AG04450 (cell line): ENCODE results near the gene C1orf87. TPM values are rescaled to one million over a fixed set of nuclear protein-coding genes. Genes with fewer than 3 reads are reported as not detected.
A peak's percentile ranks its signal among the peaks of the same experiment; 100 is the strongest.
"Not testable (repeated sequence)": the region's sequence is repeated elsewhere in the genome, so short reads cannot be mapped to it uniquely, and the experiment has no call there.

Experiments
- CTCF ChIA-PET: fragments of 300-600, 350-600 bp; formaldehyde crosslinking; extraction: SDS; loops from one replicate; lab custom pipeline; 2022; ENCODE audit warnings: antibody characterized with exemption, inconsistent platforms; lab: Charles Lee
- POLR2A ChIA-PET: fragments of 350-600 bp; formaldehyde crosslinking; extraction: SDS; loops from one replicate; lab custom pipeline; 2021; ENCODE audit warnings: antibody characterized with exemption, inconsistent platforms; lab: Yijun Ruan, JAX
- DNase-seq: peaks from one replicate; pipeline ENCODE4 v3.0.0-alpha.2; 2011; ENCODE audit warnings: low read depth, low spot score
- H3K27ac ChIP-seq: one replicate; pipeline ENCODE4 v1.5.1; 2012; ENCODE audit warnings: low read depth, low read length, control low read depth
- H3K27me3 ChIP-seq: one replicate; pipeline ENCODE4 v1.6.0; 2012; ENCODE audit warnings: low read length; ENCODE audit not compliant: control insufficient read depth, insufficient read depth
- H3K4me3 ChIP-seq: 2 replicates; pipeline ENCODE4 v1.5.1; 2011; ENCODE audit warnings: mild to moderate bottlenecking, low read depth, low read length, control low read depth
- H3K9me3 ChIP-seq: 2 replicates; pipeline ENCODE4 v1.5.1; 2012; ENCODE audit warnings: low read length; ENCODE audit not compliant: control insufficient read depth, insufficient read depth
- polyA plus RNA-seq: library from polyadenylated mRNA; depleted of rRNA; stranded (reverse); fragments of >200 nt; gene quantifications from 2 replicates; pipeline ENCODE4 v1.2.3, GENCODE V29; 2011
- TF ChIP-seq, protein P1 (sequence below): IDR thresholded peaks from 2 replicates; pipeline ENCODE4 v1.5.1; 2011; ENCODE audit warnings: low read depth, low read length, control low read depth, inconsistent platforms

Gene C1orf87
- polyA plus RNA-seq, 1 experiment: not detected

GRCh38 chr1:59976194-59977074 lies 97.1 kb downstream of the C1orf87 start:
- H3K27ac ChIP-seq: no peak overlapping the region
- H3K4me3 ChIP-seq: no peak overlapping the region
- DNase-seq: no peak
- H3K9me3 ChIP-seq: no peaks in the 10 kb centered on the region
- ChIA-PET CTCF (interaction anchor here (0.6 to 5.3 kb wide), 25 partner anchors 9 to 1967 kb away, joined by 3 to 36 read pairs (median 4); no protein-coding TSS in a partner anchor), POLR2A (no interaction called here)
- H3K27me3 ChIP-seq: peaks cover 32% of the 10 kb centered on the region
- TF ChIP-seq, protein P1, sequence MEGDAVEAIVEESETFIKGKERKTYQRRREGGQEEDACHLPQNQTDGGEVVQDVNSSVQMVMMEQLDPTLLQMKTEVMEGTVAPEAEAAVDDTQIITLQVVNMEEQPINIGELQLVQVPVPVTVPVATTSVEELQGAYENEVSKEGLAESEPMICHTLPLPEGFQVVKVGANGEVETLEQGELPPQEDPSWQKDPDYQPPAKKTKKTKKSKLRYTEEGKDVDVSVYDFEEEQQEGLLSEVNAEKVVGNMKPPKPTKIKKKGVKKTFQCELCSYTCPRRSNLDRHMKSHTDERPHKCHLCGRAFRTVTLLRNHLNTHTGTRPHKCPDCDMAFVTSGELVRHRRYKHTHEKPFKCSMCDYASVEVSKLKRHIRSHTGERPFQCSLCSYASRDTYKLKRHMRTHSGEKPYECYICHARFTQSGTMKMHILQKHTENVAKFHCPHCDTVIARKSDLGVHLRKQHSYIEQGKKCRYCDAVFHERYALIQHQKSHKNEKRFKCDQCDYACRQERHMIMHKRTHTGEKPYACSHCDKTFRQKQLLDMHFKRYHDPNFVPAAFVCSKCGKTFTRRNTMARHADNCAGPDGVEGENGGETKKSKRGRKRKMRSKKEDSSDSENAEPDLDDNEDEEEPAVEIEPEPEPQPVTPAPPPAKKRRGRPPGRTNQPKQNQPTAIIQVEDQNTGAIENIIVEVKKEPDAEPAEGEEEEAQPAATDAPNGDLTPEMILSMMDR: peak; percentile 86

DNA sequence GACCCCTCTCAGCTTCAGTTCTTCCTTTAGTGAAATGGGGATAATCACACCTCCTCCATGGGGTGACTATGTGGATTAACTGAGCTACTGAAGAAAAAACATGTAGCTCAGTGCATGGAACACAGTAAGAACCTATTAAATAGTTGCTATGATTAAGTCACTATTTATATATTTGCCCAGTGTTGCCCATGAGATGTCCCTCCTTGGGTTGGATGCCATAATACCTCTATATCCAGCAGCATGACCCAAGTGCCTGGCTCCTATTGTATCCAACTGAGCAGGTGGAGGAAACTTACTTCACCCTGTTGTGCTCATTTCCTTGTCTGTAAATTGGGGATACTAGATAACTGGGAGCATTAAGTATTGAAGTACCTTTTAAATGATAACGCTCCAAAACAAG lies 99.9 kb downstream of the C1orf87 start:
- Histone ChIP-seq H3K27ac (no peak overlapping the region), H3K9me3 (no peaks in the 10 kb centered on the region), H3K27me3 (peaks cover 29% of the 10 kb centered on the region), H3K4me3 (no peak overlapping the region)
- DNase-seq: no peak
- TF ChIP-seq, protein P1: no peak
- CTCF ChIA-PET: interaction anchor here (0.6 to 1.4 kb wide), 2 partner anchors 9 to 1926 kb away, joined by 4 read pairs; no protein-coding TSS in a partner anchor
- POLR2A ChIA-PET: no interaction called here

- Histone ChIP-seq H3K27me3 (peaks cover 29% of the 10 kb centered on the region), H3K4me3 (no peak overlapping the region), H3K27ac (no peak overlapping the region), H3K9me3 (no peaks in the 10 kb centered on the region)
- CTCF ChIA-PET: interaction anchor here (0.5 to 2.8 kb wide), 23 partner anchors 8 to 1200 kb away, joined by 3 to 46 read pairs (median 6); no protein-coding TSS in a partner anchor
- POLR2A ChIA-PET: no interaction called here
- TF ChIP-seq, protein P1: no peak
- DNase-seq: no peak
Observed at GRCh38 chr1:59972216-59972927, 101.2 kb downstream of the C1orf87 start.

- peak overlapping the region; percentile 23; the same call in 1 of the 2 replicates for H3K4me3 ChIP-seq
- DNase-seq: no peak
- POLR2A ChIA-PET: interaction anchor here (0.5 kb wide), 1 partner anchor 1819 kb away, joined by 5 read pairs; no protein-coding TSS in a partner anchor
- no peaks in the 10 kb centered on the region for H3K9me3 ChIP-seq
- H3K27ac ChIP-seq: no peak overlapping the region
- CTCF ChIA-PET: interaction anchor here (0.5 to 2.8 kb wide), 50 partner anchors 9 to 1909 kb away, joined by 3 to 46 read pairs (median 4); no protein-coding TSS in a partner anchor
- TF ChIP-seq, protein P1: peak; percentile 87
- H3K27me3 ChIP-seq: peaks cover 29% of the 10 kb centered on the region
Observed at GRCh38 chr1:59971464-59971911, 102.1 kb downstream of the C1orf87 start.

- POLR2A ChIA-PET, DNase-seq, H3K9me3 ChIP-seq, H3K4me3 ChIP-seq, H3K27ac ChIP-seq: not testable (repeated sequence)
- H3K27me3 ChIP-seq: peaks cover 25% of the 10 kb centered on the region
- CTCF ChIA-PET: interaction anchor here (0.7 to 5.4 kb wide), 6 partner anchors 8 to 795 kb away, joined by 3 to 46 read pairs (median 26); no protein-coding TSS in a partner anchor
Observed at GRCh38 chr1:59969542-59970175, 103.9 kb downstream of the C1orf87 start.

GRCh38 chr1:59968746-59969145 lies 104.8 kb downstream of the C1orf87 start:
- H3K27ac ChIP-seq, DNase-seq, POLR2A ChIA-PET, H3K9me3 ChIP-seq, H3K4me3 ChIP-seq: not testable (repeated sequence)
- CTCF ChIA-PET: interaction anchor here (0.7 to 5.4 kb wide), 2 partner anchors 9 to 19 kb away, joined by 3 to 36 read pairs; no protein-coding TSS in a partner anchor
- H3K27me3 ChIP-seq: peaks cover 18% of the 10 kb centered on the region
